Peyer's patch (tissue), 4 donors: ENCODE measurements around the gene MAF. TPM values are rescaled to one million over a fixed set of nuclear protein-coding genes. Genes with fewer than 3 reads are reported as not detected.

Source experiments
- DNase-seq, 3 donors: peaks; one replicate each; pipeline ENCODE4 v3.0.0-alpha.2; 2017 to 2019
- H3K27ac ChIP-seq, 4 donors: fragments of 200-600 bp; sonication (generic); one replicate each; pipeline ENCODE4 v1.5.1; 2016 to 2019
- H3K27me3 ChIP-seq, 2 donors: fragments of 200-600 bp; sonication (generic); one replicate each; pipeline ENCODE4 v1.5.1; 2019
- H3K36me3 ChIP-seq, 3 donors: fragments of 200-600 bp; sonication (generic); one replicate each; pipeline ENCODE4 v1.5.1; 2016 to 2019
- H3K4me1 ChIP-seq, 4 donors: fragments of 200-600 bp; sonication (generic); one replicate each; pipeline ENCODE4 v1.5.1; 2016 to 2019
- H3K4me3 ChIP-seq, 4 donors: fragments of 200-600 bp; sonication (generic); 1 replicate in 3 of 4; 2 replicates in 1 of 4; pipeline ENCODE4 v1.5.1; 2016 to 2019; ENCODE audit warnings: mild to moderate bottlenecking in 1 of 4
- H3K9me3 ChIP-seq, 4 donors: fragments of 200-600 bp; sonication (generic); one replicate each; pipeline ENCODE4 v1.5.1; 2016 to 2019; ENCODE audit warnings: mild to moderate bottlenecking in 1 of 4
- CTCF ChIP-seq, 6 experiments: fragments of 450-650 bp in 4 of 6; fragments of 200-600 bp in 2 of 6; sonication (generic) in 1 of 6; IDR thresholded peaks; one replicate each; pipeline ENCODE4 v1.5.1; 2017 to 2019; ENCODE audit warnings: antibody characterized with exemption in 6 of 6, mild to moderate bottlenecking in 3 of 6, moderate library complexity in 1 of 6
- POLR2A ChIP-seq, 2 donors: fragments of 450-650 bp; IDR thresholded peaks; one replicate each; pipeline ENCODE4 v1.5.1; 2017; ENCODE audit warnings: antibody characterized with exemption in 2 of 2, mild to moderate bottlenecking in 2 of 2, moderate library complexity in 2 of 2
- total RNA-seq, 4 donors: library from RNA; depleted of rRNA; stranded (reverse); fragments of >200 nt; gene quantifications; one replicate each; pipeline ENCODE4 v1.1.0, GENCODE V29; 2016

Gene MAF
- total RNA-seq, 4 donors from 2014 or later: 92.4 to 390 (median 235) TPM

- Histone ChIP-seq H3K36me3 (peaks cover 0 to 12% (median 0%) of the 10 kb centered on the region in 3 donors), H3K9me3 (no peaks in the 10 kb centered on the region), H3K4me3 (peak overlapping the region; percentile 61 to 84 (median 74)), H3K4me1 (peaks cover 0 to 4% (median 0%) of the 10 kb centered on the region in 4 donors), H3K27ac (peak overlapping the region; percentile 82 to 97 (median 94)), H3K27me3 (no peaks in the 10 kb centered on the region)
- no peak for TF ChIP-seq CTCF (IDR thresholded peaks at IDR 0.05)
- no peak for TF ChIP-seq POLR2A (IDR thresholded peaks at IDR 0.05)
- peak in 2 of 3 donors; percentile 54 to 66 for DNase-seq
Observed at GRCh38 chr16:79599256-79599836, 1.2 kb downstream of the MAF start.

GRCh38 chr16:79598348-79599181, 2.0 kb downstream of the MAF start:
- TF ChIP-seq POLR2A (IDR thresholded peaks at IDR 0.05) (no peak), CTCF (IDR thresholded peaks at IDR 0.05) (peak in 1 of 6 experiments; percentile 15)
- H3K4me3 ChIP-seq: peak overlapping the region; percentile 49 to 84 (median 62)
- H3K9me3 ChIP-seq: no peaks in the 10 kb centered on the region
- H3K36me3 ChIP-seq: peaks cover 0 to 12% (median 0%) of the 10 kb centered on the region in 3 donors
- H3K27me3 ChIP-seq: no peaks in the 10 kb centered on the region
- DNase-seq: peak; percentile 34 to 70 (median 65)
- H3K4me1 ChIP-seq: peaks cover 0 to 4% (median 0%) of the 10 kb centered on the region in 4 donors
- H3K27ac ChIP-seq: peak overlapping the region; percentile 75 to 96 (median 82)

GRCh38 chr16:79598063-79598347, 2.5 kb downstream of the MAF start:
- peak overlapping the region in 3 of 4 donors; percentile 75 to 88 (median 76) for H3K27ac ChIP-seq
- no peaks in the 10 kb centered on the region for H3K27me3 ChIP-seq
- H3K9me3 ChIP-seq: no peaks in the 10 kb centered on the region
- H3K4me1 ChIP-seq: peaks cover 0 to 4% (median 0%) of the 10 kb centered on the region in 4 donors
- no peak for DNase-seq
- peaks cover 0 to 12% (median 0%) of the 10 kb centered on the region in 3 donors for H3K36me3 ChIP-seq
- H3K4me3 ChIP-seq: peak overlapping the region; percentile 49 to 84 (median 62)
- TF ChIP-seq POLR2A (IDR thresholded peaks at IDR 0.05): no peak
- TF ChIP-seq CTCF (IDR thresholded peaks at IDR 0.05): no peak

- peak overlapping the region; percentile 49 to 84 (median 62) for H3K4me3 ChIP-seq
- no peaks in the 10 kb centered on the region for H3K9me3 ChIP-seq
- peaks cover 0 to 12% (median 0%) of the 10 kb centered on the region in 3 donors for H3K36me3 ChIP-seq
- H3K27ac ChIP-seq: peak overlapping the region; percentile 40 to 88 (median 76)
- DNase-seq: no peak
- H3K27me3 ChIP-seq: no peaks in the 10 kb centered on the region
- TF ChIP-seq POLR2A (IDR thresholded peaks at IDR 0.05) (no peak), CTCF (IDR thresholded peaks at IDR 0.05) (no peak)
- peaks cover 0 to 4% (median 0%) of the 10 kb centered on the region in 4 donors for H3K4me1 ChIP-seq
Observed at GRCh38 chr16:79597277-79598062, 3.1 kb downstream of the MAF start.

GRCh38 chr16:79595931-79596450, 4.5 kb downstream of the MAF start:
- Histone ChIP-seq H3K27ac (peak overlapping the region; percentile 32 to 88 (median 56)), H3K9me3 (no peaks in the 10 kb centered on the region), H3K4me1 (peaks cover 0 to under 1% (median 0%) of the 10 kb centered on the region in 4 donors), H3K36me3 (peaks cover 0 to 12% (median 0%) of the 10 kb centered on the region in 3 donors), H3K4me3 (peak overlapping the region in 3 of 4 donors; percentile 55 to 84 (median 69)), H3K27me3 (no peaks in the 10 kb centered on the region)
- no peak for TF ChIP-seq CTCF (IDR thresholded peaks at IDR 0.05)
- TF ChIP-seq POLR2A (IDR thresholded peaks at IDR 0.05): no peak
- DNase-seq: no peak
